Measurements from ENCODE around the gene PLOD2. TPM values are rescaled to one million over a fixed set of nuclear protein-coding genes. Genes with fewer than 3 reads are reported as not detected.

The PLOD2 gene
- total RNA-seq, 2 experiments from 2014 or later, result 0.65 to 2.0 TPM

- ChIA-PET CTCF (no interaction called here), POLR2A (no interaction called here)
- Mint-ChIP-seq H3K4me3 (no peak overlapping the region), H3K27me3 (no peaks in the 10 kb centered on the region), H3K36me3 (ENCODE audit: low read depth) (no peaks in the 10 kb centered on the region), H3K27ac (no peak overlapping the region), H3K4me1 (ENCODE audit: low read depth) (no peaks in the 10 kb centered on the region), H3K9me3 (no peaks in the 10 kb centered on the region)
- intact Hi-C loops (cut with micrococcal nuclease), result no loop called here
- no peak for TF ChIP-seq CTCF (IDR thresholded peaks at IDR 0.05)
- DNase-seq (no peak), ATAC-seq (no peak)
Measured at GRCh38 chr3:146091397-146091796, 69.6 kb downstream of the PLOD2 start.

- Mint-ChIP-seq H3K4me1 (ENCODE audit: low read depth) (no peaks in the 10 kb centered on the region), H3K4me3 (no peak overlapping the region), H3K36me3 (ENCODE audit: low read depth) (no peaks in the 10 kb centered on the region), H3K27me3 (no peaks in the 10 kb centered on the region), H3K9me3 (no peaks in the 10 kb centered on the region), H3K27ac (no peak overlapping the region)
- ChIA-PET POLR2A (no interaction called here), CTCF (no interaction called here)
- no peak for DNase-seq
- intact Hi-C loops (cut with micrococcal nuclease), result no loop called here
- no peak for TF ChIP-seq CTCF (IDR thresholded peaks at IDR 0.05)
- ATAC-seq, result no peak
Measured at GRCh38 chr3:146090521-146090920, 70.5 kb downstream of the PLOD2 start.

- H3K27ac Mint-ChIP-seq, result no peak overlapping the region
- intact Hi-C loops (cut with micrococcal nuclease), result no loop called here
- CTCF ChIA-PET, result no interaction called here
- ATAC-seq (no peak), DNase-seq (no peak)
- H3K36me3 Mint-ChIP-seq (ENCODE audit: low read depth), result no peaks in the 10 kb centered on the region
- no peaks in the 10 kb centered on the region for H3K27me3 Mint-ChIP-seq
- POLR2A ChIA-PET, result no interaction called here
- H3K4me1 Mint-ChIP-seq (ENCODE audit: low read depth), result no peaks in the 10 kb centered on the region
- no peaks in the 10 kb centered on the region for H3K9me3 Mint-ChIP-seq
- H3K4me3 Mint-ChIP-seq, result no peak overlapping the region
- no peak for TF ChIP-seq CTCF (IDR thresholded peaks at IDR 0.05)
Measured at GRCh38 chr3:146088840-146089239, 72.1 kb downstream of the PLOD2 start.

GRCh38 chr3:146087116-146087515, 73.9 kb downstream of the PLOD2 start:
- TF ChIP-seq CTCF (IDR thresholded peaks at IDR 0.05), result no peak
- no peak for DNase-seq
- intact Hi-C loops (cut with micrococcal nuclease), result no loop called here
- H3K4me3 Mint-ChIP-seq, result no peak overlapping the region
- no peak for ATAC-seq
- POLR2A ChIA-PET, result no interaction called here
- H3K9me3 Mint-ChIP-seq, result no peaks in the 10 kb centered on the region
- H3K27ac Mint-ChIP-seq, result no peak overlapping the region
- H3K4me1 Mint-ChIP-seq (ENCODE audit: low read depth), result no peaks in the 10 kb centered on the region
- CTCF ChIA-PET, result no interaction called here
- no peaks in the 10 kb centered on the region for H3K36me3 Mint-ChIP-seq (ENCODE audit: low read depth)
- no peaks in the 10 kb centered on the region for H3K27me3 Mint-ChIP-seq

- Mint-ChIP-seq H3K9me3 (no peaks in the 10 kb centered on the region), H3K4me1 (ENCODE audit: low read depth) (no peaks in the 10 kb centered on the region), H3K4me3 (no peak overlapping the region), H3K36me3 (ENCODE audit: low read depth) (no peaks in the 10 kb centered on the region), H3K27ac (no peak overlapping the region), H3K27me3 (no peaks in the 10 kb centered on the region)
- no peak for TF ChIP-seq CTCF (IDR thresholded peaks at IDR 0.05)
- DNase-seq (no peak), ATAC-seq (no peak)
- POLR2A ChIA-PET, result no interaction called here
- intact Hi-C loops (cut with micrococcal nuclease), result no loop called here
- CTCF ChIA-PET, result no interaction called here
Measured at GRCh38 chr3:146086211-146086610, 74.8 kb downstream of the PLOD2 start.

Data from activated CD8-positive, alpha-beta T cell treated with anti-CD3 and anti-CD28 coated beads for 36 hours (primary cell).